Brain pericyte (primary cell): ENCODE data around the gene SMARCA4.

Source experiments
- DNase-seq: peaks from one replicate; pipeline ENCODE4 v3.0.0-alpha.2; 2012; ENCODE audit warnings: low read depth, low spot score

The SMARCA4 gene

GRCh38 chr19:11033763-11034162, 72.9 kb downstream of the SMARCA4 start:
- DNase-seq = no peak

GRCh38 chr19:11034449-11035213, 73.8 kb downstream of the SMARCA4 start:
- DNase-seq = no peak

GRCh38 chr19:11035441-11036377, 74.9 kb downstream of the SMARCA4 start:
- peak; percentile 37 for DNase-seq

- DNase-seq = no peak
Measured at GRCh38 chr19:11038511-11038910, 77.7 kb downstream of the SMARCA4 start.

- DNase-seq = no peak
Measured at GRCh38 chr19:11041194-11041593, 80.4 kb downstream of the SMARCA4 start.

GRCh38 chr19:11041966-11042627, 81.3 kb downstream of the SMARCA4 start:
- DNase-seq = no peak

- no peak for DNase-seq
Measured at GRCh38 chr19:11044431-11044830, 83.6 kb downstream of the SMARCA4 start.

- no peak for DNase-seq
Measured at GRCh38 chr19:11045536-11045935, 84.7 kb downstream of the SMARCA4 start.

- no peak for DNase-seq
Measured at GRCh38 chr19:11046605-11047354, 86.0 kb downstream of the SMARCA4 start.

- no peak for DNase-seq
Measured at GRCh38 chr19:11047866-11048265, 87.0 kb downstream of the SMARCA4 start.

GRCh38 chr19:11050323-11051114, 89.7 kb downstream of the SMARCA4 start:
- no peak for DNase-seq

GRCh38 chr19:11053817-11054195, 93.0 kb downstream of the SMARCA4 start:
- no peak for DNase-seq

- DNase-seq = no peak
Measured at GRCh38 chr19:11054200-11054599, 93.4 kb downstream of the SMARCA4 start.

- DNase-seq = no peak
Measured at GRCh38 chr19:11054628-11055027, 93.8 kb downstream of the SMARCA4 start.

- no peak for DNase-seq
Measured at GRCh38 chr19:11058246-11059030, 97.6 kb downstream of the SMARCA4 start.

GRCh38 chr19:11059511-11060358, 98.9 kb downstream of the SMARCA4 start:
- no peak for DNase-seq

- no peak for DNase-seq
Measured at GRCh38 chr19:11061952-11062351, 101.1 kb downstream of the SMARCA4 start.

- no peak for DNase-seq
Measured at GRCh38 chr19:11063434-11063833, 102.6 kb downstream of the SMARCA4 start.

- DNase-seq = peak; percentile 46
Measured at GRCh38 chr19:11064831-11065303, 104.0 kb downstream of the SMARCA4 start.
